ENCODE measurements around the gene ESR2. TPM values are rescaled to one million over a fixed set of nuclear protein-coding genes. Genes with fewer than 3 reads are reported as not detected.

The ESR2 gene
- total RNA-seq, 1 experiment from 2014 or later, result not detected

DNA sequence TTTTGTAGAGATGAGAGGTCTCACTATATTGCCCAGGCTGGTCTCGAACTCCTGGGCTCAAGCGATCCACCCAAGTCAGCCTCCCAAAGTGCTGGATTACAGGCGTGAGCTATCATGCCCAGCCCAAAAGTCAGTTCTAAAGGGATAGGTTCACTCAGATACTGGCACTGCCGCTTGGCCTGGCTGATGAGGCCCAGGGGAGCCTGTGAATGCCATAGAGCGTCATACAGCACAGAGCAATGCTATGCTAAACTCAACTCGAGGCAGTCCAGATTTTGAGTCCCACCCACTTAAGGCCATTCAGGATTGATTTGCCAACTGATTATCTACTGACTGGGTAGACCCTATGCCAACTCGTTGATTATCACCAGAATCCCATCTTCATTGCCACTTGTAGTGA, 179.4 kb downstream of the ESR2 start:
- in situ Hi-C loops (cut with HindIII; ENCODE audit: low sequenced_read_pairs), result no loop called here

DNA sequence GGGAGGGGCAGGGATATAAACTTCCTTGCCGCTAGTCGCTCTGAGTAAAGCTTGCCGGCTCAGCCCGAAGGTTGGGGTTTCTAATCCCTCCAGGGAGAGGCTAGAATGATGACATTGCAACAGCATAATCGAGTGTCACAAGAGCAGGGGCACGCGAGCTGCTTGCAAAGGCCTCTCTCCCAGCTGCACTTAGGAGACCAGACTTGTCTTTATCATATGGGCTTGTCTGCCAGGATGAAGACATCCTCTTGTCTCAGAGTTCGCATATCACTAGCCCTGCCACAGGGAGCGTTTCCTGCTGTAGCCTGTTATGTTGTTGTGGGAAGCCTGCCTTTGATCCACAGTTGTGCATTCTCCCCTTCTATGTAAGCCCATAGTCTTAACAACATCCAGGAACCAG, 180.0 kb downstream of the ESR2 start:
- in situ Hi-C loops (cut with HindIII; ENCODE audit: low sequenced_read_pairs), result no loop called here
- no peak for DNase-seq (ENCODE audit: low spot score)

More for the DNA sequence above, 179.4 kb downstream of the ESR2 start:
- DNase-seq (ENCODE audit: low spot score), result no peak

DNA sequence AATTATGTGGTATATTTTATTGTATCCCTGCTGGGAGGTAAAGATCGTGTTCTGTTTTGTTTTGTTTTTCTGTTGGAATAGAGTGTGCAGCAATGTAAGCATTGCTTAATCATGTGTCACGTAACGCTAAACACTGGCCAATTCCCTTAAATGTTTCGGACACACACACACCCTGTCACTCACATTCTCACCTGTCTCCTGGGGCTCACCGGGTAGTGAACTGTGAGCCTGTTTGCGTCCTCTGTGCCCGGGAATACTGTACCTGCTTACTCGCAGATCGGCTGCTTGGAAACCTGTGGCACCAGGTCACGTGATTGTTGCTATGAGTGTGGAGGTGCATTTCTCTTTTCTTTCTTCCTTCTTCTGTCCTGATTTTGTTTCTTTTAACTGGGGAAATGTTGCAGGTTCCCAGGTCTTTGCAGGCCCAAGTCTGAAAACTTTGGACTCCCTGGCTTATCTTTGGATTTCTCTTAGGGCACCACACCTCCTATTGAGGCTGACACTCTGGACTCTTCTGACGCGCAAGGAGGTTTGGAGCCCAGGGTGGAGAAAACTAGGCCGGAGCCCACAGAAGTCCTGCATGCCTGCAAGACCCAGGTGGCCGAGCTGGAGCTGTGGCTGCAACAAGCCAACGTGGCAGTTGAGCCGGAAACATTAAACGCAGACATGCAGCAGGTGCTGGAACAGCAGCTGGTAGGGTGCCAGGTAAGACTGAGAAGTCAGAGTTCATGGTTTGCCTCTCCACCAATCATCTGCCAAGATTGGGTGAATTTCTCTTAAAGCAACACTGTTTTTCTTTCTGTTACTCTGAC, 181.1 kb downstream of the ESR2 start:
- in situ Hi-C loops (cut with HindIII; ENCODE audit: low sequenced_read_pairs), result no loop called here
- DNase-seq (ENCODE audit: low spot score), result peak; percentile 11

DNA sequence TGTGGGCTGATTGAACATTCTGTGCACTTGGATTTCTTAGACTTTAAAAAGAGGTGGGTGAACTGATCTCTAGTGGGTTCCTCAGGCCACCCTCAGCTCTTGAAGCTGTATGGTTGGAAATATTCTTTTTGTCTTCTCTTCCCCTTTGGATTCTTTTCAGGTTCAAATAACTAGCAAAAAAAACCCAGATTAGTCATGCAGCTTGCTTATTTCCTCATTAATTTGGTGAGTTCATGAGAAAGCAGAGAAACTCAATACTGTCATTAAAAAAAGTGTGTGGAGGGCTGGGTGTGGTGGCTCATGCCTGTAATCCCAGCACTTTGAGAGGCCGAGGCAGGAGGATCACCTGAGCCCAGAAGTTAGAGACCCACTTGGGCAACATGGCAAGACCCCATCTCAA, 183.4 kb downstream of the ESR2 start:
- DNase-seq (ENCODE audit: low spot score), result no peak
- in situ Hi-C loops (cut with HindIII; ENCODE audit: low sequenced_read_pairs), result no loop called here

DNA sequence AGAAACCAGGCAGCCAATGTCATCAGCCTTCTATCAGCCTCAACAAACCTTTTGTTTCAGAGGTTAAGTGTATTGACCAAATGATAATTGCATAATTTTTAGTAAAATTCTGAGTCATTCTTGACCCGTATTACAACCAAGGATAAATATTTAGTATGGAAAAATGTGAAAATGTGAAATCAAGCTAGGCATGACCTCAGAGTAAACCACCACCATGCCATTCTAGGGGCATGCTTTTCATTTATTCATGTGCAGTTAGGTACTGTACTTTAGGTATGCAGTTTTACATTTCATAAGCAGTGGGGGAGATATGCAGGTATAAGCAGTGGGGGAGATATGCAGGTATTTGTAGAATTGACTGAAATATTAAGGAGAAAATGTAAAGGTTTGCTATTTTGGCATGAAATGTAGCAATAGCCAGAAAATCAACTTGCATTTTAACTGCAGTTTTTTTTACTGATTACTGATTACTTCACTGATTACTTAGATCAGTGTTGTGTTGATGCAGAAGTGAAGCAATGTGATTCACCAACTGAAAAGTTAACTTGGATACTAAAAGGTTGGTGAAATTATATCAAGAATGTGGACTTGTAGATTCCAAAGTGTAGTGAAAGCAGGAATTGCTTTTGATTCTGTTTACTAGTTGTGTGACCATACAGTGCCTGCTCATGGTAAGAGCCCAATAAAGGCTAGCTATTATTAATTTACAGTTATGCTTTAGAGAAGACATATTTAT, 184.2 kb downstream of the ESR2 start:
- no peak for DNase-seq (ENCODE audit: low spot score)
- in situ Hi-C loops (cut with HindIII; ENCODE audit: low sequenced_read_pairs), result no loop called here

DNA sequence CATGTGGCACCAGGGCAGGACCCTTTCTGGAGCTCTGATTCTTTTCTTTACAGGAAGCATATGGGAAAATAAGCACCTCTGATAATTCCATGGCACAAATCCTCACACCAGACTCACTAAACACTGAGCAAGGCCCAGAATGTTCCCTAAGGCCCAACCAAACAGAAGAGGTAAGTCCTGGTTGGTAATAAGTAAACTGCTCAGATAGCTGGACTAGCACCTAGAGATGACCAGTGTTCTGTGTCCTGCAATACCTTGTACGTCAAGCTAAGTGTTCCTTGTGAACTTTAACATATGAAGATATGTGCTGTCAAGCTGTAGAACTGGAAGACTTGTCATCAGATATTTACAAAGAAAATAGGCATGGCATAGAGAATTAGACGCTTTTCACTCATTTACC, 186.7 kb downstream of the ESR2 start:
- in situ Hi-C loops (cut with HindIII; ENCODE audit: low sequenced_read_pairs), result no loop called here
- DNase-seq (ENCODE audit: low spot score), result no peak

DNA sequence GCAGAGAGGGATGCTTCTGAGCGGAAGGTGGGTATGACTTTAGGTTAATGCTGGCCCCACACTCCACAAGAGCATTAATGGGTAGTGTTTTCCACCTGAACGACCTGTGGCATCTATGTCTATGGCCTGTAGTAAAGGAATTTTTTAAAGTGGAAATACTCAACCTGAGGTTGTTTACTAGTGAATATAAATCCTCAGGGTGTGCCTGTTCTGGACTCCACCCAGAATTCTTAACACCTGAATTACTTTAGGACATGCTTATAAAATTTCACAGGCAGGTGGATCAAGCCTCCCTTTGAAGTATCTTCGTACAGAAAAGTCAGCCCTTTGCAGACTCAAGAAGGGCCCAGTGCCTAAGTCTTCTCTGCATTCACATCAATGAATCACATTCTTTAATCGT, 196.1 kb downstream of the ESR2 start:
- in situ Hi-C loops (cut with HindIII; ENCODE audit: low sequenced_read_pairs), result no loop called here

DNA sequence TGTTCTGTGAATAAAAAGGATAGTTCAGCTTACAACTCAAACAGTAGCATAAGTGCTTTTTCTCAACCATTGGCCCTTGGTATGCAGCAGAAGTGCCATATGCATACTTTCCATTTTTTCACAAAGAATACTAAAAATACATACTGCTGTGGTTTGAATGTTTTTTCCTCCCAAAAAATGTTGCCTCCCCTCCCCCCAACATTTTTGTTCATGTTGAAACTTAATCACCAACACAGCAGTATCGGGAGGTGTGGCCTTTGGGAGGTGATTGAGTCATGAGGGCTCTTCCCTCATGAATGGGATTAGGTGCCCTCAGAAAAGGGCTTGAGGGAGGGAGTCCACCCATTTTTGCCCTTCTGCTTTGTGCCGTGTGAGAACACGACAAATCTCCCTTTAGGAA, 198.6 kb downstream of the ESR2 start:
- in situ Hi-C loops (cut with HindIII; ENCODE audit: low sequenced_read_pairs), result no loop called here
- DNase-seq (ENCODE audit: low spot score), result no peak

More for the DNA sequence above, 196.1 kb downstream of the ESR2 start:
- no peak for DNase-seq (ENCODE audit: low spot score)

DNA sequence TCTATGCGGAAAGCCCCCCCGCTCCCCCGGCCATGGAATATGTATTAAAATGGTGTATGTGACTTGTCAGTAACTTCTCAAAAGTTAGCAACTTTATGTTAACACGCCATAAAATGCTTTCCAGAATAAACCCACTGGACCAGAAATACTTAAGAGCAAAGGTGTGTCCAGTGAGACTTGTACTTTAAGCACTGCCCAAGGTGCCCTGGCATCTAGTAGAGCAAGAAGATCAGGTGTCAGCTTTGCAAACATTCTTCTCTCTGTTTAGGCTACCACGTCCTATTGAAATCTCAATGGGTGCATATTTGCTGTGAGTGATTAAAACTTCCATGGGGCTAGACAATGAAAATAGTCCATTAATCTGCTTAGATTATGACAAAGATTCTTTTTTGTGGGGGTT, 201.2 kb downstream of the ESR2 start:
- no peak for DNase-seq (ENCODE audit: low spot score)

DNA sequence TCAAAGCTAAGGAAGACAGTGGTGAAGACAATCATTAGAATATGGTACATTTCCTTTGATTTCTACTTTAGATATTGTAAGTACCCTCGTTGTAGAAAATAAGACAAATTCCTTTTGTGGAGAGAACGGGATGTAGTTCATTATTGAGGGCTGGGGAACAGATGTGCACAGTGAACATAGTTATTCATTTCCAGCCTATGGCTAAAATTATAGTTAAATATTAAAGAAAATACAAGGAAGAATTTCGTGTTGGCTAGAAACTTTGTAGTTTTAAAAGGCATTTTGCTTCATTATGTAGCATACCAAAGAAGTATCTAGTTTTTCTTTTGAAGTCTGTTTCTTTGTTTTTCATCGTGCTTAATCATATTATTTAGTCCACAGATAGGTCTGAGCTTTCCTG, 201.8 kb downstream of the ESR2 start:
- DNase-seq (ENCODE audit: low spot score), result no peak
- in situ Hi-C loops (cut with HindIII; ENCODE audit: low sequenced_read_pairs), result no loop called here

More for the DNA sequence above, 201.2 kb downstream of the ESR2 start:
- in situ Hi-C loops (cut with HindIII; ENCODE audit: low sequenced_read_pairs), result no loop called here

DNA sequence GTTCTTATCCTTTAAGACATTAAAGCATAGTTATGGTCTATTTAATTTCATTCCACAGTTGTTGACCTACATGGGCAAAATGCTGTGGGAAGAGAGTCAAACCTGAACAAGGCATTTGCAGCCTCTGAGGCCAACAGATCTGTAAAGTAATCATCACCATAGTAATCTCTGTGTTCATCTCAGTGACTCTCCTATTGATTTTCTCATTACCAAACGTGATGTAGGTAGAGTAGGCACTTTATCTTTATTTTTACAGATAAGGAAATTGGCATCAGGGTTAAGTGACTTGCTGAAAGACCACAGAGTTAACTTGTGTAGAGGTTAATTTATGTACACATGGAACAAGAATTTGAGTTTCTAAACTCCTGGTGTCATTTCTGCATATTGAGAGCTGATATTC, 203.0 kb downstream of the ESR2 start:
- no peak for DNase-seq (ENCODE audit: low spot score)
- in situ Hi-C loops (cut with HindIII; ENCODE audit: low sequenced_read_pairs), result no loop called here

DNA sequence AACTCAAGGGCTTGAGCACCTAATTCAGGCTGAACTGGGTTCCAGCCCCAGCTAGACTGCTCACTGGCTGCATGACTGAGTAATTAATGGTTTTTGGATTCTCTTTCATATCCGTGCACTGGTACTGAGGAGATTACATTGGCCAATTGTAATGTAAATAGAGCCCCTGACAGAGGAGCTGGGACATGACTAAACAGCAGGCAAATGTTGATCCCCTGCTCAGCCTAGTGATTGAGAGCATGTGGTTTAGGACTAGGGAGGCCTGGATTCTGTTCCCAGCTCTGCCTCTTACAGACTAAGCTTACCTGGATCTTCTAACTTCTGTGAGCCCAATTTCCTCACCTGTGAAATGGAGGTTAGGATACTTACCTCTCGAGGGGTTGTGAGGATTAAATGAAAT, 204.3 kb downstream of the ESR2 start:
- in situ Hi-C loops (cut with HindIII; ENCODE audit: low sequenced_read_pairs), result no loop called here
- DNase-seq (ENCODE audit: low spot score), result no peak

DNA sequence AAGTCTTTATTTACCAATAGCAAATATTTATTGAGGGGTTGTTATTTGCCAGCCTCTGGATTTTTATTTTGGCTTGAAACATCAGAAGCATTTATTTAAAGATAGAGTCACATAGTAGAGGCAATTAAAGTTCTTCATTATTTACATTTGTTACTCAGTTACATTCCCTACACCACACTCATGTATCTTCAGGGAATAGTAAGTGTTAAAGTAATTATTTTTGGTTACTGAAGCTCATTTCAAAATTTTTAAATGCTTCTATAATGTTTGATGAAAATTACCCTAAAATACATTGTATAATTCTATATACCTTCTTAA, 205.6 kb downstream of the ESR2 start:
- in situ Hi-C loops (cut with HindIII; ENCODE audit: low sequenced_read_pairs), result no loop called here

DNA sequence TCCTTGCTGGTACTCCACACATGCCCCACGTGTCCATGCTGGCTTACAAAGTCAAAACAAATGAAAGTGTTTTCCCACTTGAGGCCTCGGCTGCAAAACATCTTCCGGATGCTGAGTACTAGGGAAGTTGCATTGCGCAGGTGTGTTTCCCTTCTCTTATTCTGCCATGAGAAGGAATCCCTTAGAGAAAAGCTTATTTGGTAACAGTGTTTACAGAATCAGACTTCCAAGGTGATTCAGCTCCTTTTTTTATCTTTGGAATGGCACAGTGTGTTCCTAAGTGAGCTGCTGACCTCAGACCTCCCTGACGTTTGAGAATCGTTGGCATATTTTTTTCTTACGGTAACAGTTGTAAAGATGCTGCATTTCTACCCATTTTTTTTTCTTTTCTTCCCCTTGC, 211.3 kb downstream of the ESR2 start:
- in situ Hi-C loops (cut with HindIII; ENCODE audit: low sequenced_read_pairs), result no loop called here
- no peak for DNase-seq (ENCODE audit: low spot score)

More for the DNA sequence above, 205.6 kb downstream of the ESR2 start:
- DNase-seq (ENCODE audit: low spot score), result no peak

DNA sequence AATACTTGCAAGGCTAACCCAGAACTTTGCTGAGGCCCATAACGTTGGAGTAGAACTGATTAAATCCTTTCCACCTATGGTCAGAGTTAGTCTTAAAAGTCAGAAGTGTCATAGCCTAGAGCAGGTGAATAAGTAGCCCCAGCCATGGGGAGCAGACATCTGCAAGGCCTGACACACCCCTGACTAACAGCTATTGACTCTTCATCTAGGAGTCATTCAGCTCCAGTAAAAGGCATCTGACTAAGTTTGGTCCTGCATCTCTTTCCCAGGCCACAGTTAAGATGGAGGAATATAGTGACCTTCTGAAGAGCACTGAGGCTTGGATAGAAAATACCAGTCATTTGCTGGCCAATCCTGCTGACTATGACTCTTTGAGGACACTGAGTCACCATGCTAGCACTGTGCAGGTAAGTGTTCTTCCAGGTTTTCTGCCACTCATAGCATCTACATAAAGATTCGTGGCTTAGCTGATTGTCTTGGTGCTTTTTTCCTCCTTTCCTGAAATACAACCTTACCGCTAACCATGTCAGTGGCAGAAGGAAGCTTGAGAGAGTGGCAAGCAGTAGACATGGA, 212.9 kb downstream of the ESR2 start:
- in situ Hi-C loops (cut with HindIII; ENCODE audit: low sequenced_read_pairs), result no loop called here
- no peak for DNase-seq (ENCODE audit: low spot score)

DNA sequence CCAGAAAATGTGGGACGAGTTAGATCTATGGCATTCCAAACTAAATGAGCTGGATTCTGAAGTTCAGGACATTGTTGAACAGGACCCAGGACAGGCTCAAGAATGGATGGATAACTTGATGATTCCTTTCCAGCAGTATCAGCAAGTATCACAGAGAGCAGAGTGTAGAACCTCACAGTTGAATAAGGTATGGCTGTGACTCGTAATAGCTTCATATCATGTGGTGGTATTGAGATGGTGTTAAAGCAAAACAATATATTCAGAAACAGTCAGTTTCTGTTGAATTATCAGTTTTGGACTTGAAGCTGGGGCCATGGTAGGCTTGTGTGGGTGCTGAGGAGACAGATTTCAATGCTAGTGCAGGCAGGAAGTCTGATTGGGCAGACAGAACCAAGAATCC, 213.7 kb downstream of the ESR2 start:
- no peak for DNase-seq (ENCODE audit: low spot score)
- in situ Hi-C loops (cut with HindIII; ENCODE audit: low sequenced_read_pairs), result no loop called here

DNA sequence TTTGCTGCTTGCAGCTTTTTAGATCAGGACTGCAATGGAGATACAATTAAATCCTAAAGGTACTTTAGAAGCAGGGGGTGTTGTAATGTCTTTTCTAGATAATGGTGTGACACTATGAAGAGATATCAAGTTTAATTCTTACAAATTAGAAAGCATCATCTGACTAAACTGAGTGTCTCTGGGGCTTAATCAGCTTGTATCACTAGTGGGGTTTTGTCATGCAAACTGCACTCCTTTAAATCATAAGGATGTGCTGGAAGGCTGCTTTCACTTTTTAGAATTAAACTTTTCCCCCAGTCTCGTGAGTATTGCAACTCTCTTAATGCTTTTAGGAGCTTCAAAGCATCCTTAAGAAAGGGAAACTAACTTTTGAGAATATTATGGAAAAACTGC, 218.6 kb downstream of the ESR2 start:
- DNase-seq (ENCODE audit: low spot score), result no peak

DNA sequence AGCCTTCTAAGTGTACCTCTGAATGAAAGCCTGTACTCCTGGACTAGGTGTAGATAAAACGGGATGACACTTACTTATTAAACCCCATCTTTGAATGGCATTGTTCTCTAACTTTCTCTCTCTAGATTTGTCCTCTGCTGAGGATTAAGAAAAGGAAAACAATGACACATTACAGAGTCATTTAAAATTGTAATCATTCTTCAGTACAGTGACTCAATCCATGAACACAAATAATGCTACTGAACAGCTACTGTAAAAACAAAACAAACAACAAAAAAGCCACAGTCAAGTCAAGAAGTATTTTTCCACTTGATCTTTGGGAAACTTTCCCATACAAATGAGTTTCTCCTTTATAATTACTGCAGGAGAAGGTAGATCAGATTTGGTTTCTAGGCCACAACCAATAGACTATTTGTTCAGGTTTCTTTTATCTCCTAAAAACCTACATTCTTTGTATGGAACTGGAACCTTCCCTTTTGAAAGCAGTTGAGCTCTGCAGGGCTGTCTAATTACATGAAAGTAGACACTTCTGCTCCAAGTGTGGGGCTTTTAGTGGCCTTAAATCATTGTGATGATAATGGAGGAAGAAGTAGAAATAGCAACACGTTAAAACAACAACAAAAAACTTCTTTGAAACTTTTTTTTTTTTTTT, 219.1 kb downstream of the ESR2 start:
- no peak for DNase-seq (ENCODE audit: low spot score)

More for the DNA sequence above, 218.6 kb downstream of the ESR2 start:
- in situ Hi-C loops (cut with HindIII; ENCODE audit: low sequenced_read_pairs), result no loop called here

DNA sequence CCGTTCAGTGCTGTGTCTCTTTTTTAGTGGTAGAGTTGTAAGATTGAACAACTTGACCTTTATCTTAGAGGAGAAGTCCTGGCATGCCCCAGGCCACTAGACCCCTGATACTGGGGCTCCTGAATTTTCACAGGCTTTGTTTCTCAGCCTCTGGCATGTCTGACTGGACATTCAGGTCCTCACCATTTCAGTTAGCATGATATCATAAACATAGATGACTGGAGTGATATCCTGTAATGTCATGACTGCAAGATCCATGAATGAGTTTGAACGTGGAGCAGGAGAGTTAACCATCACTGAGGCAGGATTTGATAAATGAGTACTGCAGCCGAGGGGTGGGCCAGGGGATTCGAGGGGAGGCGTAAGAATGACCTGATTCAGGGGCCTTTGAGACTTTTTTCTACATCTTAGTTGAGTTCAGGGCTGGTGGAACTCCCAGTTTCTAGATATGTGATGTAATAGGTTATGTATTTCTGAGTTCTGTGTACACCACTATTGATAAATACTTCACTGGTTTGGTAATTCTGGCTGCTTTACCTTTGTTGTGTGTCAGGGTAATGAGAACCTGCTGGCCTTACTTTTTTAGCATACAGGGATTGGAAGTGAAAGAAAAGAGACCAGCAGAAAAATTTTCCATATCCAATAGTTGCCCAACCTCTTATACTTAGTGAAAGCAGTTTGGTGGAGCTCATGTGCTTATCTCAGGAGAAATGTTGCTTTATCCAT, 224.4 kb downstream of the ESR2 start:
- DNase-seq (ENCODE audit: low spot score), result no peak
- in situ Hi-C loops (cut with HindIII; ENCODE audit: low sequenced_read_pairs), result no loop called here

More for the DNA sequence above, 219.1 kb downstream of the ESR2 start:
- in situ Hi-C loops (cut with HindIII; ENCODE audit: low sequenced_read_pairs), result no loop called here
